Stimulated activated CD8-positive, alpha-beta memory T cell treated with anti-CD3 and anti-CD28 coated beads, Interleukin-12 subunit alpha, Interleukin-12 subunit beta, amount 100 ng/mL, for 1 hour (primary cell): ENCODE data around the gene ORMDL1.

Experiments
- DNase-seq: peaks from one replicate; pipeline ENCODE4 v3.0.0-alpha.2; 2020; ENCODE audit warnings: low read depth

The ORMDL1 gene, protein sequence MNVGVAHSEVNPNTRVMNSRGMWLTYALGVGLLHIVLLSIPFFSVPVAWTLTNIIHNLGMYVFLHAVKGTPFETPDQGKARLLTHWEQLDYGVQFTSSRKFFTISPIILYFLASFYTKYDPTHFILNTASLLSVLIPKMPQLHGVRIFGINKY

DNA sequence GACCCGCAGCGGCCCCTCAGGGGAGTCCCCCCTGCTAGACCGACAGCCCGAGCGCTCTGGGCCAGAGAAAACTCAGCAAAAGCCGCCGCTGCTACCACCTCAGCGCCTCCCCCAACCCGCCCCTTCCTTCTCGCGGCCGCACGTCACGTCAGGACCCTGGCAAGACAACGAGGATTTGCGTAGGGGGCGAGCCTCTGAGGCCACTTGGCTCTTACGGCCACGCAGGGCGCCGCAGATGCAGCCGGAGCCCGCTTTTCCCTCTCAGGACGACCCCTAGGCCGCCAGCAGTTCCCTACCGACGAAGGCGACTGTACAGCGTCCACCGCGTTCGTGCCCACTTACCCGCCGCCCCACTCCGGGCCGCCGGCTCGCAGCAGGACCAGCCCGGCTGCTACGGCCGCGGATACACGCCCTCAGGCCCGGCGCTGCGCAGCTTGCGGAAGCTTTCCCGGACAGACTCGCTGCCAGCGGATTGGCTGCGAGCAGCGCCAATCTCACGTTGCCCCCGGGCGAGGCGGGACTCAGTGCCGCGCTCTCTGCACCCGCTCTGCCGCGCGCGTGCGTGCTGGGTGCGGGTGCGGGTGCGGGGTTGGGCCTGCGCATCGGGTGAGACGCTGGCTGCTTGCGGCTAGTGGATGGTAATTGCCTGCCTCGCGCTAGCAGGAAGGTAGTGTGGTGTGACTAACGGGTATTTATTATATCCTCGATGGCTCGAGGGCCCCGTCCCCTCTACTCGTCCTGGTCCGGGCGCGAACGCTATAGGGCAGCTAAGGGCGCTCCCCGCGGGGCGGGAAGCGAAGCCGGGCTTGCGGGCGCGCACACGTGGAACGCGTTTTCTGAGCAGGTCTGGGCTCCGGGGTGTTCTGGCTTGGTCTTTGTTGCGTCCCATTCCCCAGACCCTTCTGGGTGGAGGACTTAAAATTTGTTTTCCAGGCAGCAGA, at the start of gene ORMDL1, which contains the start of gene PMS1:
ORMDL1 (minus strand) TSS at position 413 of the 941 bp plus-strand sequence. CDS start 1,744 bp downstream, outside the sequence.
PMS1 (plus strand) TSS at position 524 of the 941 bp plus-strand sequence. CDS start 7,360 bp downstream, outside the sequence.
- peak; percentile 89 for DNase-seq

DNA sequence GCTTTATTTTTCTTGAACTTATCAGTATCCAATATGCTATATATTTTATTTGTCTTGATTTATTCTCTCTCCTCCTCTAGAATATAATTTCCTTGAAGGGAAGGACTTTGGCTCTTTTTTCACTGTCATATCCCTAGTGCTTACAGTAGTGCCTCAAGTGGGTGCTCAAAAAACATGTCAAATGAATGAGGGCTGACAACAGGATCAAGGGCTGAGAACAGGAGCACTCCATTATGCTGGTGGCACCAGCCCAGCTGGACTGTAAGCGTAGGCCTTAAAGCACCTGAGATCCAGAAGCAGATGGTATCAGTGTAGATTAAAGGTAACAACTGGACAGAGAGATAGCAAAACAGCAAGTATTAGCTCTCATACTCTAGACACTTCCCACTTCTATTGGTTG, 46.4 kb upstream of the ORMDL1 start:
- no peak for DNase-seq

DNA sequence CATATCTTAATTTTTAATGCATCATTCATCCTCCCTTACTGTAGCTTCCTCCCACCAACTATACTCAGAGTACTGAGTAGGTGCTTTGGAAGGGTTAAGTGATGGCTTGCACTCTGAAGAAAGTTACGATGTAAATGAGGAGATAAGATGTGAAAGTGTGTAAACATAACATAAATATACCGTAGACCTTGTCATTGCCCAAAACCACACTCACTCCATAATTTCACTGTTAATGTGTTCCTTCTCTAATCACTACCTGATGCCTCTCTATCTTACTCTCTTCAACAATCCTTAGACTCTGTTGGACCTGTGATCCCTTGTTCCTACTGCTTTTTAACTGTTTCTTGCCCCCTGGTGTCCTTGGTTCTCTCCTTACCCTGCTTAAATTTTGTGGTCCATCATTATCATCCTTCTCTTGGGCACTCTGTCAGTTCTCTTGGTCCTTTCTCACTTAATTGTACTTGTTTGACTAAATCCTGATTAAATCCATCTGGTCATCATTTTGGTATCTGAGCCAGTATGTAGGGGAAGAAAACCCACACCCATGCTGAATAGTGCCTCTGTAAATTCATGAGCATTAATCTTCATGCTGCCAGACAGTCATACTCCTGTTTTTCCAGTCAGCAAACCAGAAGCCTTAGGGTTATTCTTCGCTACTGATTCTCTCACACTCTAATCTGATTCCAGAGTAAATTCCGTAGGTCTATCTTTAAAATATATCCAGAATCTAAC, 45.1 kb upstream of the ORMDL1 start:
- no peak for DNase-seq

DNA sequence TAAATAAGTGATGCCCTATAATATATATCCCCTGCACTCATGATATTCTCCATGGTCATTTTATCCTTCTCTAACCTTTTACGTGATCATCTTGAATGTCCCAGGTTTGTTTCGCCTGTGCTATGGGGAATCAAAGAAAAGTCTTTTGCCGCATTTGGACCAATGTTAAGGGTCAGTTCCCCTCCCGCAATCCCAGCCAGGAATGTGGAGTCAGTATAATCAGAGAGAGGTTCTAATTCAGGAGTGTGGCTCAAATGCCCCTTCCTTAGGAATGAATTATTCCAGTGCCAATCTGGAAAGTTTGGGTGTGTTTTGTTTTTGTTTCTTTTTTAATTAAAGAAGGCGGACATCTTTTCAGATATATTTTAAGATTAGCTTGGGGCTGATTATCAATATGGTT, 41.9 kb upstream of the ORMDL1 start:
- no peak for DNase-seq

DNA sequence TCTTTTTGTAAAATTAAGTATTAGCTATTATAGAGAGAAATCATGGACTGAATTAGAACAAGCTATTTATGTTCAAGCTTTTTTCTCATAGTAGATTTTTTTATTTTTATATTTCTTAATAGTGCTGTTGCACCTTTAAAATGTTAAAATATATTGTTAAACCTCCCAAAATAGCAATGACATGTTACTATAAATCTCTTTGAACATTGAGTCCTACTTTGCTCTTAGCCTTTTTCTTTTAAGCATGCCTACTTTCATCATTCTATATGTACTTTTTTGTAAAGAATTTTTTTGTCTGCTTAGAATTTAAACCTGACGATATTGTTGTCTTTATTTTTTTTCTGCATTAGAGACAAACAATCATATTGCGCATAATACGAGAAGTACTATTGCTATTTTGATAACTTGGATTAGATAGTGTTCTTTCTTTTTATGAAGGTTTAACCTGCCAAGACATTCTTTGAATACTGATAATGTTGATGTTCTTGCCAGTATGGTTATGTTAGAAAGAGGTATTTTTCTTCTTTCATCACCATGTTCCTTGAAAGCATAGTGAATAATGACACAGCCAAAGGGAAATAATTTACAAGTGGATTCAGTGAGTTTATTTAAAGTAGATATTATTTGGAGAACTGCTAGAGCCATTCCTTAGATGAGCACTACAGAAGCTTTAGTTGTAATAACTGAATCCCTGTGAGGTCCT, 40.7 kb upstream of the ORMDL1 start:
- no peak for DNase-seq

DNA sequence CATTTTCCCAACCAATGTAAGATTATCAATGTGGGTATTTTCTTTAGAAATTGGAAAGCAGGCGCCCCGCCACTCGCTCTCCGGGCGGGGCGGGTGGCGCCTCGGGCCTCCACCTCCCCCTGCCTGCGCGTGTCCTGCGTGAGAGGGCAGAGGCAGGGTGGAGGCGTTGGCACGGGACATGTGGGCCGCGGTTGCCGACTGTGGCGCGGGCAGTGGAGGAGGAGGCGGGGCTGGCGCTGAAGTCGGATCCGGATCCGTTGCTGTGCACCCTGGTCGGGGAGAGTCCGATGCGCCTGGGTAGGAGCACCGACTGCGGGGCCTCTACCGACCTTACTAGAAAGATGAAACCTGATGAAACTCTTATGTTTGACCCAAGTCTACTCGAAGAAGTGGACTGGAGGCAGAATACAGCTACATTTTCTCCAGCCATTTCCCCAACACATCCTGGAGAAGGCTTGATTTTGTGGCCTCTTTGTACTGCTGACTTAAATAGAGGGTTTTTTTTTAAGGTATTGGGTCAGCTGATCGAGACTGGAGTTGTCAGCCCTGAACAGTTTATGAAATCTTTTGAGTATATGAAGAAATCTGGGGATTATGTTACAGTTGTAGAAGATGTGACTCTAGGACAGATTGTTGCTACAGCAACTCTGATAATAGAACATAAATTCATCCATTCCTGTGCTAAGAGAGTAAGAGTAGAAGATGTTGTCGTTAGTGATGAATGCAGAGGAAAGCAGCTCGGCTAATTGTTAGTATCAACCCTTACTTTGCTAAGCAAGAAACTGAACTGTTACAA, 38.0 kb upstream of the ORMDL1 start:
- DNase-seq: no peak

DNA sequence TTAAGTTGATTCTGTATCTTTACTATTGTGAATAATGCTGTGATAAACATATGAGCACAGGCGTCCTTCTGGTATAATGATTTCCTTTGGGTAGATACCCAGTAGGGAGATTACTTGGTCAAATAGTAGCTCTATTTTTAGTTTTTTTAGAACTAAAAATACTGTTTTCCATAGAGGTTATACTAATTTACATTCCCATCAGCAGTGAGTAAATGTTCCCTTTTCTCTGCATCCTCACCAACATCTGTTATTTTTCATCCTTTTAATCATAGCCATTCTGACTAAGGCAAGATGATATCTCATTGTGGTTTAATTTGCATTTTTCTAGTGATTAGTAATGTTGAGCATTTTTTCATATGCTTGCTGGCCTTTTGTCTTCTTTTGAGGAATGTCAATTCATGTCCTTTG, 35.2 kb upstream of the ORMDL1 start:
- no peak for DNase-seq

DNA sequence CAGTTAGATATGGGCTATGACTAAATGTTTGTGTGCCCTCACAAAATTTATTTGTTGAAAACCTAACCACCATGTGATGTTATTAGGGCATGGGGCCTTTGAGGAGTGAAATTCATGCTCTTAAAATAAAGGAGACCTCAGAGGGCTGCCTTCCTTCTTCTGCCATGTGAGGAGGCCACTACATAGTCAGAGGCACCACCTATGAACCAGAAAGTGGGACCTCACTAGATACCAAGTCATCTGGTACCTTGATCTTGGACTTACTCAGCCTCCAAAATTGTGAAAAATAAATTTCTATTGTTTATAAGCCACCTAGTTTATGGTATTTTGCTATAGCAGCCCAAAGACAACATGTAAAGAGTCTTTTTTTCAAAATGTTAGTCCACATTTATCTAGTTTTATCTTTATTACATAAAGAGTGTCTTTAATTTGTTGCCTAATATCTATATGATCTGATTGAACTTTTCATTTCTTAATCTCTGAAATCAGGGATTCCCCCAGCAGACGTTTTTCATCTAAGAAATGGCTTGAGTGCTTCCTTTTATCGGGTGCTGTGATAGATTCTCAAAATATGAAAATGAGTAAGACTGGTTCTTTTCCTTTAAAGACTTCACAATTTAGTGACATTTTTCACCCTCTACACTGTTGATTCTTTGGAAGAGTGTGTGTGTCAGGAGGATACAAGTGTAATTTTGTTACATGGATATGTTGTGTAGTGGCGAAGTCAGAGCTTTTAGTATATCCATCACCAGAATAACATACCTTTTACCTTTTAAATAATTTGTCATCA, 34.3 kb upstream of the ORMDL1 start:
- DNase-seq: no peak

DNA sequence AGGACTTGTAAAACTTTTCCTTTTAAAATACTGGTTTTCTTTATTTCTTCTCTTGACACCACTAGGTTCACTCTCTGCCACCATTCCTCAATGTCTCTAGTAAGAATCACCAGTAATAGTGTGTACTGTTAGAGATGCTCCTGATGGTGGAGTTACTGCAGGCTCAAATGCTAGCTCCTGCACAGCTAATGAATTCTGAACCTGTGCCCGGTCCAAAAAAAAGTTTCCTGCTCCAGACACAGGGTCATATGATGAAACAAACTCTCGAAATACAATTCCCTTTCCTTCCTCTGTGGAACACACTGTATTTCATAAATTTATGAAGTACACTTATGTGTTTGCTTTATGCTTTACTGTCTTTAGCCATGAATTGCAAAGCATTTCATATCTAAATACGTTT, 19.3 kb upstream of the ORMDL1 start:
- DNase-seq: no peak

DNA sequence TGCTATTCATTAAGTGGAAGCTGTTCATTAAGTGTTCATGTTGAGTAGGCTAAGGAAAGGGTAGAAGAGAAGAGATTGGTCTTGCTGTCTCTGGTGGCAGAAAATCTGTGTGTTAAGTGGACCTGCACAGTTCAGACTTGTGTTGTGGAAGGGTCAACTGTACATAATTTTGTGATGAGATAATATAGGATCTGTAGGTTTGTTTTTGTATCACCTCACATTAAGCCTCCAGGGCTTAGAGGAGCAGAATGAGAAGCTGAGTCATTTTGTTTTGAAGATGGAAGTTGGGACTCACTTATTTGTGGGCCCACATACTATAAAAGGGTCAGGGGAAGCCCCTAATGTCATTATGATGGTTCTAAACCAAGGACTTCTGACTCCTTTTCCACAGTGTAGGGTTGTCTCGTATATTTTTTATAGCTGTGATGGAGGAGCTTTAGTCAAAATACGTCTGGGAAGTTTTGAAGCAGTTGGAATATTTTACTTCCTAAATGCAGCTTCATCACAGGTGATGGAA, 18.3 kb upstream of the ORMDL1 start:
- DNase-seq: no peak

DNA sequence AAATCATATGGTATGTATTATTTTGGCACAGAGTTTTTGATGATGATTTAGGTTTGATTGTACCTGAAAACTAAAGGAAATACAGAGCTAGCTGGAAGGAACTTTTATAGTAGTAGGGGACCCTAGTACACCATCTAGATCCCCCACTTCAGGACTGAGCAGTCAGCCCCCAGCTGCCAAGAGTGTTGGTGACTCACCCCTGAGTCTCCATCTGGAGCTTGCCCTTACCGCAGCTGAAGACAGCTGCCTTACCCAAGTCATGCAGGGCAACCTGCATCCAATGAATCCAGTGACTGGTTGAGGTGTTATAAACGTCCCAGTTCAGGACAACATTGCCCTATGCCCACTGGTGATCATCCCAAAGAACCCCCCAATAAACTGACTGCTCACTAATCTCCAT, 15.4 kb upstream of the ORMDL1 start:
- DNase-seq: no peak

DNA sequence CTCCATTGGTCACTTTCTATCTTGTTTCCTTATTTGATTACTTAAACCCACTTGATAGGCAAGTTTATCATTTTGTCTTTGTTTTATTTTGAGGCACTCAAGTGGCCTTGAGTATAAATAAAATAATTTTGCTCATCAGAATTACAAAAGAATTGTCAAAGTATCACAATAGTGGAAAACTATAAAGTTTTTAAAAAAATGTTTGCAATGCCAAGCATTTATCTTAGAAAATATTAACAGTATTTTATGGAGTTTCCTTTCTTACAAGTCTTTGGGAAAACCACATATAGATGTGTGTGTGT, 14.8 kb upstream of the ORMDL1 start:
- DNase-seq: no peak

DNA sequence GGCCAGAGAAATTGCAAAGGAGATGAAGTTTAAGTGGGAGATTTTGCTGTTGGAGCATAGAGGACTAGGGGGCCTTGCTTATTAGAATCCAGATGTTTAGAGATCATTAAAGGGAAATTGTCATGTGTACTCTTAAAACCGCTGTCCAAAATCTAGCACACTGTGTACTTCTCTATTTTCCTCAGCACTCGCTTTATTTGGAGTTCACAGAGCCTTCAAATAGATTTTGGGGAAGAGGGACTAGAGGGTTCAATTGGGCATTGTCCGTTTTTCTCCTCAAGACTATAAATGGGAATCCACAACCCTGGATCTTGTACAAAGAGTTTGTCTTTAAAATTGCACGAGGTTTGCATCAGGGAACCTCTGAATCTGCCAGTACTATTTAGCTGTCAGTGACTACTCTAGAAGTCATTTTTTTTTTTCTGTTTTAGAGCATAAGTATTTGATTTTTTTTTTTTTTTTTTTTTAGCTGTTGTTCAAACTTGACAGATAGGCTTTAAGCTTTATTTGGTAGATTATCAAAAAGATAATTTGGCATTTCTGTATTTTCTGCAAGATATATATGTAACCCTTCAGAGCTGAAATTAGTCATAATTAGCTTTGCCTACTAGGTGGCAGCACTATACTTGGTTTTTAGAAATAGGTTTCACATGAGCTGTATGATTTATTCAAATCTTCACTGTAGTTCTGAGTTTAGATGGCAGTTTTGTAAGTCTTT, 14.3 kb upstream of the ORMDL1 start:
- no peak for DNase-seq

DNA sequence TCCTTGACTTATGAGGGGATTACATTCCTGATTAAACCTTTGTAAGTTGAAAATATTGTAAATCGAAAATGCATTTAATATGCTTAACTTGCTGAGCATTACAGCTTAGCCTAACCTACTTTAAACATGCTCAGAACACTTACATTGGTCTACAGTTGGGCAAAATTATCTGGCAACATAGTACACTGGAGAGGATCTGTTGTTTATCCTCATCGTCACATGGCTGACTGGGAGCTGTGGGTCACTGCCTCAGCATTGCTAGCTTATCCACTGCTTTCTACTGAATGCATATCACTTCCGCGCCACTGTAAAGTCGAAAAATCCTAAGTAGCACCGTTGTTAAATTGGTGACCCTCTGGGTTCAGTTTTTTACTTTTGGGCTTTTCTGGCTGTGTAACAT, 13.8 kb upstream of the ORMDL1 start:
- DNase-seq: no peak

DNA sequence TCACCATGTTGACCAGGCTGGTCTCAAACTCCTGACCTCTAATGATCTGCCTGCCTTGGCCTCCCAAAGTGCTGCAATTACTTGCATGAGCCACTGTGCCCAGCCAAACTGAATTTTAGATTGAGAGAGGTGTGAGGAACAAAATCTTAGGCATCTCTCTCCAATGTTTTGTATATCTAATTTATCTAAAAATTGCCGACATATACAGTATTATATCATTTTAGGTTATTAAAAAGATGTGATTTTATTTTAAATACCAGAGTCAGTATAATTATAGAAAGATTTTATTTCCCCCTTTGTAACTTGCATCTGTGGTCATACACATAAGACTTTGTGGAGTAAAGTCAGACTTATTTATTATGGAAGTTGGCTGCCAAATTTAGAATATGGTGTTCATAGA, 10.2 kb upstream of the ORMDL1 start:
- DNase-seq: no peak

DNA sequence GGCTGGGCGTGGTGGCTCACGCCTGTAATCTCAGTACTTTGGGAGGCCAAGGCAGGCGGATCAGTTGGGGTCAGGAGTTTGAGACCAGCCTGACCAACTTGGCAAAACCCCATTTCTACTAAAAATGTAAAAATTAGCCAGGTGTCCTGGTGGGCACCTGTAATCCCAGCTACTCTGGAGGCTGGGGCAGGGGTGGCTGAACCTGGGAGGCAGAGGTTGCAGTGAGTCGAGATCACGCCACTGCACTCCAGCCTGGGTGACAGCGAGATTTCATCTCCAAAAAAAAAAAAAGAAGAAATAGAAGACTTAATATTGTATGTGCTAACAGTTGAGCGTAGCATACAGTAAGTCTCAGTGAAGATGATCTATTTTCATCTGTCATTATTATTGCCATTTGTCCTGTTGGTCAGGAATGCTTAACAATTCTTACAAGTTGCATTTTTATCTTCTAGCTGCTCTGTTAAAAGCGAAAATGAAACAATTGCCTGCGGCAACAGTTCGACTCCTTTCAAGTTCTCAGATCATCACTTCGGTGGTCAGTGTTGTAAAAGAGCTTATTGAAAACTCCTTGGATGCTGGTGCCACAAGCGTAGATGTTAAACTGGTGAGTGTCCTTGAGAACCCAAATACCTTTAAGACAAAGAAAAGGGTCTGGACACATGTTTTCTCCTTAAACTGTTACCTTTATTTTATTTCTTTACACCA, 7.4 kb upstream of the ORMDL1 start:
- DNase-seq: no peak

DNA sequence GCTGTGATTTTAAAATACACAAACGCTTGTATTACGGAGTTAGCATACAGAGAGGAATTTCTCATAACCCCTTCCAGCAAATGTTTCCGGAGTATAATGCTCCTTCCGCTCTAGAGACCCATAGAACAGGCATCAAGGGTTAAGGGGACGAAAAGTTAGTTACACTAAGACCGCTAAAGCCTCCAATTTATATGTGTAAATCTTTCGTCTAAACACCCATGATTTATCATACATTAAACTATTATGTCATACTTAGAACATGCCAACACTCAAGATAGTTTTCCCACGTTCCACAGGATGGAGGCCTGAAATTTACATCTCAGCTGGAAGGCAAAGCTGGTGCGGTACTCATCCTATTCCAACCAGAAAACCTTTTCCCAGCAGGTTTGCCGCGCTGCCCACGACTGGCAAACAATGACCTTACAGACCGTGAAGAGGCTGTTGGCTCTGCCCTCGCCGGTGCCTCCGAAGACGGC, 650 bp downstream of the ORMDL1 start:
- no peak for DNase-seq

DNA sequence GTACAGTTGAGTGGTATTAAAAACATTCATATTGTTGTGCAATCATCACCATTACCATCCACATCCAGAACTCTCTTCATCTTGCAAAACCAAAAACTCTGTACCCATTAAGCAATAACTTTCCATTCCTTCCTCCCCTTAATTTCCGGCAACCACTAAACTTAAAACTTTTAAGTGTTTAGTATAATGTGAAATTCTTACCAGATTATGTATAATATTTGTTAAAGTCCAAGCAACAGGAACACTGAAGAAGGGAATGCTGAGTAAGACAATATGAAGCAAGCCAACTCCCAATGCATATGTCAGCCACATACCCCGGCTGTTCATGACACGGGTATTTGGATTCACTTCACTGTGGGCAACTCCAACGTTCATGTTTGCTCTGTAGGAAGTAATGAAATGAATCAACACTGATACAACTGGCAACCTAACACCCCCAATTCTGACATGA, 1.9 kb downstream of the ORMDL1 start:
- DNase-seq: no peak

DNA sequence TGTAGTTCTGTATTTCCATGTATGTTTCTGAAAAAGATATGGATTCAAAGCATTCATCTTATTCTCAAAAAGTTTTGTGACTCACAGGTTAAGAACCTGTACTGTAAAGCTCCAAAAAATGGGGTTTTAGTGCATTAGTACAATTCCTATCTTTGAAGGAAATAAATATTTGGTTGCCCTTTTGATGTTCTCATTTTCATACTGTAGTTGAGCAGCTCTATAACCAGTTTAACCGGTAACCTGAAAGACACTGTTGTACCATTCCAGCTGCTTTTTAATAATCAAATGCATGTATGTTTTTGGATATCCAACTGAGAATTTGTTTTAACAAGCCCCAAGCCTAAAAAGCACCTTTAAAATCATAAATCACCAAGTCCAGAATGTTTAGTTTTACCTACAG, 11.9 kb downstream of the ORMDL1 start:
- DNase-seq: no peak
